GM19025 (cell line): ENCODE data around the gene RANGAP1.

Source experiments
- ATAC-seq: cut with Tn5 transposase; IDR thresholded peaks from one replicate; pipeline ENCODE4 v1.9.1; 2021; ENCODE audit warnings: mild to moderate bottlenecking, low read depth, moderate library complexity; ENCODE audit not compliant: unreplicated experiment

RANGAP1 gene

GRCh38 chr22:41238570-41239442, 47.2 kb downstream of the RANGAP1 start:
- ATAC-seq, result no peak

DNA sequence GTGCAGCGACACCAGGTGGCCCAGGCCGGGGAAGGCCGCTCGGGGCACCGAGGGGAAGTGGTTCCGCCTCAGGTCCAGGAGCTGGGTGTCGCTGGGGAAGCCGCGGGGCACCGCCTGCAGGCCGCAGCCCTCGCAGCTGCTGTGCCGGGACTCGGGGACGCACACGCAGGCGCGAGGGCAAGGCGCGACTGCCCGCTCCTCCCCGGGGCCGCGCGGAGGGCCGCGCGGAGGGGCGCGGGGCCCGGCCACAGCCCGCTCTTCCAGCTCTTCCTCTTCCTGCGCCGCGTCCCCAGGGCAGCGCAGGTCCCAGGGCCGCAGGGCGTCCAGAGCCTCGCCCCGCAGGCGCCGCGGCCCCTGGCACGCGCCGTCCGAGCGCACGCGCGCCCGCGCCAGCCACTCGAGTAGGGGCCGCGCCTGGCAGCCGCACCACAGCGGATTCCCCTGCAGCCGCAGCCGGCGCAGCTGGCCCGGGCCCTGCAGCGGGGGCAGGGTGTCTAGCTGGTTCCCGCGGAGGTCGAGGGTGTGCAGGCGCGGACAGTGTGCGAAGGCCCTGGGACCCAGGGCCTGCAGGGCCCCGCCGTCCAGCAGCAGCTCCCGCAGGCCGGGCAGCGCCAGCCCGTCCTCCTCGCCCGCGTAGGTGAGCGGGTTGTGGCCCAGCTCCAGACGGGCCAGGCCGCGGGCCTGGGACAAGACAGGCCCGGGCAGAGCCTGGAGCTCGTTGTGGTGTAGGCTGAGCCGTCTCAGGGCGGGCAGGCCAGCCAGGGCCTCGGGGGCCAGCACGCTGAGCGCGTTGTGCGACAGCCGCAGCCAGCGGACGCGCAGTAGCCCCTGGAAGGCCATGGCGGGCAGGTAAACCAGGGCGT, 48.0 kb downstream of the RANGAP1 start:
- peak; percentile 78 for ATAC-seq

DNA sequence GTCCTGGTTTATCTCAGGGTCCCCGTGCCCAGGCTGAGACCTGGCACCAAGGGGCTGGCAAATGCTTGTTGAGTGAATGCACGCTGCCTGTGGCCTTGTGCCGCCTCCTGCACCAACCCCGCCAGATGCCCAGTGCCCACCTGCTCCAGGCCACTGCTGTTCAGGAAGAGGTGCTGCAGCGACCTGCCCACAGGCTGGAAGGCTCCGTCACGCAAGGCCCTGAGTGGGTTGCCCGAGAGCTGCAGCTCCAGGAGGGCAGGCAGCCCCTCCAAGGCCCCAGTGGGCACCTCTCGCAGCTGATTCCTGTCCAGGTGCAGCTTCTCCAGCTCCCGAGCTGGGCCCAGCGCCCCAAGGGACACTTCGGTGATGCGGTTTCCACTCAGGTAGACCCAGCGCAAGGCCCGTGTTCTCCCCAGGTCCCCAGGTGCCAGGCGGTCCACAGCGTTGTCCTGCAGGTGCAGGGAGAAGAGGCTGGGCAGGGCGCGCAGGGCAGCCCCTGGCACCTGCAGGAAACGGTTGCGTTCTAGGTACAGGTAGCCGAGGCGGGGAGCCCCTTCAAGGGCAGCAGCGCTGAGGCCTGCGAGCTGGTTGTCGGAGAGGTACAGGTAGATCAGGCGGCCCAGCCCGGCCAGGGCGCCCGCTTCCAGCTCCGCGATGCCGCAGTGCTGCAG, 48.8 kb downstream of the RANGAP1 start:
- no peak for ATAC-seq

- no peak for ATAC-seq
These were observed 50.9 kb downstream of the RANGAP1 start for GRCh38 chr22:41234815-41235695.

DNA sequence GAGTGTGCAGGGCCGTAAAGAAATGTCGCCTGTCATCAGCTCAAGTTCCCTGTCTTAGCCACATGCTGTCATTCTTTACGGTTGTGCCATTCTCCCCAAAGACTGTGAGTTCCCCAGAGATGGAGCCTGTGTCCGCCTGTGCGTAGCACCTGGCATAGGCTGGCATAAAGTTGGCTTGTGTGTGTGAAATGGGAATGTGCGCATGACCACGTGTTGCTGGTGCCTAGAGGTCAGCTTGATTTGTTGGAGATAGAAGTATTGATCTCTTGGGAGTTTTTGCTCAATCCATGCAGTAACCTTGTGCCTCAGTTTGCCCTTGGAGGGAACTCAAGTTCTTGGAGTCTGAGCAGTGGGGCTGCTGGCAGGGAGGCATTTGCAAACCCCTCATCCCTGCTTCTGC, 54.6 kb downstream of the RANGAP1 start:
- no peak for ATAC-seq

DNA sequence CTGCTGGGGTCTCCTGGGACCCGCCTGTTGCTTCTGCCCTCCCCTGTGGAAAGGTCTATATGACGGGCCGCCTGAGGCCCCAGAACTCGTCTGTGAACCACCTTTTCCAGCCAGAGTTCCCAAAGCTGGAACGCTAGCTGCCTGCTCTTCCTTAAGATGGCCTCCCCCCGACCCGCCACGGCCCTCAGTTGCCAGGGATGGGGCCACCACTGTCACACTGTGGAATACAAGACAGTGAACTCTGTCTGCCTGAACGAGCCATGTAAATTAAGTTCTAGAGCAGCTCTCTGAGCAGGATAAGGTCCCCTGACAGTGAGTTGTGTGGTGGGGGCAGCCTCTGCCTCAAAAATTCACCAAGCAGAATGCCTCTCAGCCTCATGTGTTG, 55.6 kb downstream of the RANGAP1 start:
- ATAC-seq, result no peak

GRCh38 chr22:41229730-41230400, 56.1 kb downstream of the RANGAP1 start:
- ATAC-seq, result no peak

DNA sequence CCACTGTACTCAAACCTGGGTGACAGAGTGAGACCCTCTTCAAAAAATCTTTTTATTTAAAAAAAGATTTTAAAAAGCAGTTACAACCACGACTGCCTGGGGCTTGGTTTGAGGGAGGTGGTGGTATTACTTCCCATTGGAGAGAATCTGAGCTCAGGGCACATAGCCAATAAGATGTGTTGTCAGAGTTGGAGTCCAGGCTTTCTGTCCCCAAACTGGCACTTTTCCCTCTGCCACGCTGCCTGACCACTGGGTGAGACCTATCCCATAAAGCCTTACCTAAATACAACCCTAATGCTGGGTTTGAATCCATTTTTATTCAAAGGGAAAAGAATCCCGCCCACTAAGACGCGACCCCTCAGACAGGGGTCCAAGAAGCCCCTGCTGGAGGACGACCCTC, 56.8 kb downstream of the RANGAP1 start:
- no peak for ATAC-seq

DNA sequence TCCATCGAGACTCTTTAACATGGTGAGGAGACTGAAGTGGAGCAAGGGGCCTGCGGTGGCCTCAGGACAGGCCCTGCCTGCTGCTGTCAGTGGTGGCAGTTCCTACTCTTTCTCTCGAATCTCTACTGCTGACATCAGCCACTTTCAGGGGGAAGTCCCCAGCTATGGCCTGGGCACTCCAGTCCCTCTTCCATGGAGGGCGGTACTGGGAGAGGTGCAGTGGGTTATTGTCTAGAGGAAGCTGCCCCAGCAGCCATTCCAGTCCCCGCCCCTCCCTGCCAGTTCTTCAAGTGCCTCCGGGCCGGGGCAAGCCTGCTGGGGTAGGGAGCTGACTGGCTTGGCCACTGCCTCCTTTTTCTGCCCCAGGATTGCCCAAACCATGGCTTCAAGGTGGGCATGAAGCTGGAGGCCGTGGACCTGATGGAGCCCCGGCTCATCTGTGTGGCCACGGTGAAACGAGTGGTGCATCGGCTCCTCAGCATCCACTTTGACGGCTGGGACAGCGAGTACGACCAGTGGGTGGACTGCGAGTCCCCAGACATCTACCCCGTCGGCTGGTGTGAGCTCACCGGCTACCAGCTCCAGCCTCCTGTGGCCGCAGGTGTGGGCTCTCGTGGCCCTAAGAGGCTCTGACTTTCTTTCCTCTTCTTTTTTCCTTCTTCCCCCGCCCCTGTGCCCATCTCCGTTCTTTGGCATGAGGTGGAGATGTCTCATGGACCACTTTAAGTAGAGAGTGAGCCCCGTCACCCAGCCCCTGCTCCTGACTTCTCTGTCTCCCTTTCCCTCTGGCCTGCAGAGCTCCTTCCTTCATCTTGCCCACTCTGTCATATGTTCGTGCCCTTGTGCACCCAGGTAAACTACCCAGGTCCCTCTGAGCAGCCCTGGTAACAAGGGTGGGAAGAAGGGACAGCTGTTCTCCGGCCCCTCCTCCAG, 59.0 kb downstream of the RANGAP1 start:
- no peak for ATAC-seq

- no peak for ATAC-seq
These were observed 62.5 kb downstream of the RANGAP1 start for GRCh38 chr22:41223535-41223934.

DNA sequence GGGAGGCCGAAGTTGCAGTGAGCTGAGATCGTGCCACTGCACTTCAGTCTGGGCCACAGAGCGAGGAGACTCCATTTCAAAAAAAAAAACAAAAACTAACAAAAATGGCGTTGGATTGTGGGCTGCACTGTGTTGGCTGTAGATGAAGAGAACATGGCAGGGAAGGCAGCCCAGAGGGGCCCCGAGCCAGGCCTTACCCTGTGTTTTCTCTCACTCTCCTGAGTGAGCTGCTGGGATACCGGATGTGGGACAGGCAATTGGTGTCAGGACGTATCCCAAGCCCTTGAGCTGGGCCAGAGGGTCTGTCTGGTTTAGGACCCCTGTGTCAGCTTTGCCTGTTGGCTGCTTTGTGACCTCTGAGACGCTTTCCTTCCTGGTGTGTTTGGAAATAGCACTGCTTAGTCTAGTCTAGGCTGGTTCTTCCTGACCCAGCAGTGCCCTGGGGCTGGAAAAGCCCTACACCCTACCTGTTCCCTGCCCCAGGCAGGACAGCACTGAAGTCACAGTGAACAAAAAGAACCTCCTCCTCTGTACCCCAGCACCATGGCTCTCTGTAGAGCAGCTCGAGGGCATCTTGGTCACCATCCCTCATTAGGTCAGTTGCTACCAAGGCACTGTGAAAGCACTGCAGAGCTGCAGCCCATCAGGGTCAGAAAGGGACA, 63.0 kb downstream of the RANGAP1 start:
- no peak for ATAC-seq

DNA sequence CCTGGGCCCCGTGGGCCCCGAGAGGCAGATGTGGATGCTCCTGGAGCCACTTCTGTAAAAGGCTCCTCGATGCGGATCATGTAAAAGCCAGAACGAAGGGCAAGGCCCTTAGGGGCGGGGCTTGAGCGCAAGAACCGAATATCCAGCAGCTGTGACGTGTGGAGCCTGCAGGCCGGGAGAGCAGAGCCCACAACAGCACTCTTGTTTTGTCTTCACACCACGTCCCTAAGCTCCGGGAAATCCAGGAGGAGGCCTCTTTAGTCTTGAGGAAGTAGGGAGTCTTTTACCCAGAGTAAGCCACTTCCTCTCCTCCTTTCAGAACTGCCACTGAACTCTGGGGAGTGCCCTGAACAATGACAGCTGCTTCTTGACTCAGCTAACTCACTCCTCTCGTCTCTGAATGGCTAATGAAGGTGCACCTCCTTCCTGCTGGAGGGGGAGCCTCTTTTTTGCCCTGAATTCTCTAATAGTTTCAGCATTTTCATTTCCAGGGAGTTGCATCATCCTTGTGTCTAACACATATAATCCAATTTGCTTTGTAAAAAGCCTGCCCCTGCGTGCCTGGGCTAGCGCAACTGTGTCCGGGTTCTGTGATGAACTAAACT, 68.3 kb downstream of the RANGAP1 start:
- ATAC-seq, result peak; percentile 69

DNA sequence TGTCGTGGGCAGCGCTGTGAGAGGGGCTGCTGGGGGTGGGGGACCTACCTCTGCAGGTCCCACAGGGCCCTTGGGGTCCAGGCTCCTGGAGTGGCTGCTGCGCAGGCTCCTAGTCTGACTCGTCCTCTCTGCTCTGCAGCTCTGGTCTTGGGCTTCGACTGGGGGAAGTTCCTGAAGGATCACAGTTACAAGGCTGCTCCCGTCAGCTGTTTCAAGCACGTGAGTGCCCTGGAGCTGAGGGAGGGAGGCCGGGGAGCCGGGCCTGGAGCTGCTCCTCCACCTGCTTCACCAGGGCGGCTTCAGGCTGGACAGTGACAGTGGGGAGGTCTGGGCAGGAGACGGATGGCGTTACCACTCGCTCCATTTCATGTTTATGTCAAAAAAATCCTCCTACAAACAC, 69.0 kb downstream of the RANGAP1 start:
- ATAC-seq, result no peak

DNA sequence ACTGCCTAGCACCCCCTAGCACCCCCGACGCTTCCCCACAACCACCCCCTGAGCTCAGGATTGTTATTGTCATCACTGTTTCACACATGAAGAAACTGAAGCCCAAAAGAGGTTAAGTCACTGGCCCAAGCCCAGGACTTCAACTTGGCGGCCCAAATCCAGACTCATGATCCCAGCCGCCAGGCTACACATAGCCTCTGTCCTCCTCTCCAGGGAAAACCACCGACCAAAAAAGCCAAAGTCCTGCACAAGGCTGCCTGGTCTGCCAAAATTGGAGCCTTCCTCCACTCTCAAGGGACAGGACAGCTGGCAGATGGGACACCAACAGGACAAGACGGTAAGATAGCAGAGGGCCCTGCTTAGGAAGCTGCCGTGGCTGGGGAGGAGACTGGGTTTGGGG, 70.1 kb downstream of the RANGAP1 start:
- ATAC-seq, result no peak

GRCh38 chr22:41215409-41215808, 70.6 kb downstream of the RANGAP1 start:
- ATAC-seq, result no peak

DNA sequence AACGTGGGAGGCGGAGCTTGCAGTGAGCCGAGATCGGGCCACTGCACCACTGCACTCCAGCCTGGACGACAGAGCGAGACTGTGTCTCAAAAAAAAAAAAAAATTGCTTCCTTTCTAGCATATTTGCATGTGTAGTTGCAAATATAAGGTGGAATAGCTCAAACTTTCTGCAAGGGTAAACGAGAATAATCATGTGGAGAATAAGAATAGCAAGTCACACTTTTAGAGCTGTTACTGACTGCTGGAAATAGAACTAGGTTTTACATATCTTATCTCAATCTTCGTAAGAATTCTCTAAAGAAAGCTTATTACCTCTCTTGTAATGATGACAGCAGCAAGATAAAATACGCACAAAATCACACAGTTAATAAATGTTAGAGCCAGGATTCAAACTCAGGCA, 79.3 kb downstream of the RANGAP1 start:
- no peak for ATAC-seq
